NCI-H345 (cell line): ENCODE data around the gene CFAP54.
"Not testable (repeated sequence)": the region's sequence is repeated elsewhere in the genome, so short reads cannot be mapped to it uniquely, and the experiment has no call there.

Experiments used
- DNase-seq: peaks from one replicate; lab custom pipeline; 2025; lab: John Stamatoyannopoulos, UW

CFAP54 gene

GRCh38 chr12:96623155-96623554 lies 133.8 kb downstream of the CFAP54 start:
- no peak for DNase-seq

GRCh38 chr12:96623656-96624217 lies 134.4 kb downstream of the CFAP54 start:
- no peak for DNase-seq

GRCh38 chr12:96635844-96636243 lies 146.5 kb downstream of the CFAP54 start:
- DNase-seq: no peak

GRCh38 chr12:96636895-96637294 lies 147.5 kb downstream of the CFAP54 start:
- no peak for DNase-seq

GRCh38 chr12:96648923-96649322 lies 159.5 kb downstream of the CFAP54 start:
- DNase-seq: no peak

GRCh38 chr12:96652870-96653269 lies 163.5 kb downstream of the CFAP54 start:
- DNase-seq: peak; percentile 1

GRCh38 chr12:96658075-96658474 lies 168.7 kb downstream of the CFAP54 start:
- DNase-seq: no peak

- no peak for DNase-seq
Measured at GRCh38 chr12:96669786-96670185, 180.4 kb downstream of the CFAP54 start.

- DNase-seq: no peak
Measured at GRCh38 chr12:96670334-96670899, 181.0 kb downstream of the CFAP54 start.

- not testable (repeated sequence) for DNase-seq
Measured at GRCh38 chr12:96675519-96675918, 186.1 kb downstream of the CFAP54 start.

GRCh38 chr12:96677363-96677762 lies 188.0 kb downstream of the CFAP54 start:
- no peak for DNase-seq

GRCh38 chr12:96687719-96688118 lies 198.3 kb downstream of the CFAP54 start:
- no peak for DNase-seq

GRCh38 chr12:96698521-96698920 lies 209.1 kb downstream of the CFAP54 start:
- DNase-seq: no peak

GRCh38 chr12:96698965-96699364 lies 209.6 kb downstream of the CFAP54 start:
- DNase-seq: no peak

- DNase-seq: no peak
Measured at GRCh38 chr12:96701856-96702255, 212.5 kb downstream of the CFAP54 start.

GRCh38 chr12:96710127-96710745 lies 220.9 kb downstream of the CFAP54 start:
- peak; percentile 32 for DNase-seq

- DNase-seq: no peak
Measured at GRCh38 chr12:96711364-96711763, 222.0 kb downstream of the CFAP54 start.

- DNase-seq: no peak
Measured at GRCh38 chr12:96714199-96714598, 224.8 kb downstream of the CFAP54 start.

- DNase-seq: peak; percentile 91
Measured at GRCh38 chr12:96719660-96720362, 230.4 kb downstream of the CFAP54 start.

- peak; percentile 48 for DNase-seq
Measured at GRCh38 chr12:96720363-96720705, 231.0 kb downstream of the CFAP54 start.

- not testable (repeated sequence) for DNase-seq
Measured at GRCh38 chr12:96729466-96729865, 240.1 kb downstream of the CFAP54 start.

GRCh38 chr12:96729886-96730285 lies 240.5 kb downstream of the CFAP54 start:
- no peak for DNase-seq

GRCh38 chr12:96743606-96744005 lies 254.2 kb downstream of the CFAP54 start:
- no peak for DNase-seq
